HG03342 (cell line): ENCODE measurements around the gene SLC26A6.

Experiments used
- ATAC-seq: cut with Tn5 transposase; IDR thresholded peaks from one replicate; pipeline ENCODE4 v1.9.1; 2021; ENCODE audit warnings: mild to moderate bottlenecking, moderate library complexity; ENCODE audit not compliant: unreplicated experiment

The SLC26A6 gene

DNA sequence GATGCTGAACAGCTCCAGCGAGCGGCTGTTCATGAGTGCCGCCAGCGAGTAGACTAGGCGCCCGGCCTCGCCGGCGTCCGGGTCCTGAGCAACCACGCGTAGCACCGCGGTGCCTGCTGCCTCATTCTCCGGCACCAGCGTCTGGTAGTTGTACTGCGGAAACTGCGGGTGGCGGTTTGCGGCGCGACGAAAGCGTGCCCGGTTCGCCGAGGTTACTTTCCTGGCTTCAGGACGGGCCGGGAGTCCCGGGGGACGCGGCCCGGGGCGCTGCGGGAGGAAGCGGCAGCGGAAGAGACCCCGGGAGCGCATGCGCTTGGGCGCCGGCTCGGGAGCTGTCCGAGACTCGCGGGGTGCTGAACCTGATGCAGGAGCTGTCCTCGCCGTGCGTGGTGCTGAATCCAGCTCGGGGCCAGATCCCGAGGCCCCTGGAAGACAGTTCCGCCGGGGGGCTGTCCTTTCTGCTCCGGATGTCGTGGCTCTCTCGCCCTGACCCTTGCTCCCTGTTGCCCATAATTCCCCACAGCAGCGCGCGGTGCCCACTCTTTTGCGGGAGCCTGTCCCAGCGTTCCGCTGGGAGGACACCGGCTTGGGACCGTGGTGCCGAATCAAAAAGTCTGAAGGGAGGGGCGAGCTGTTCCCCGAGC is 26.4 kb upstream of the SLC26A6 start:
- no peak for ATAC-seq

GRCh38 chr3:48660800-48661400 is 25.6 kb upstream of the SLC26A6 start:
- no peak for ATAC-seq

DNA sequence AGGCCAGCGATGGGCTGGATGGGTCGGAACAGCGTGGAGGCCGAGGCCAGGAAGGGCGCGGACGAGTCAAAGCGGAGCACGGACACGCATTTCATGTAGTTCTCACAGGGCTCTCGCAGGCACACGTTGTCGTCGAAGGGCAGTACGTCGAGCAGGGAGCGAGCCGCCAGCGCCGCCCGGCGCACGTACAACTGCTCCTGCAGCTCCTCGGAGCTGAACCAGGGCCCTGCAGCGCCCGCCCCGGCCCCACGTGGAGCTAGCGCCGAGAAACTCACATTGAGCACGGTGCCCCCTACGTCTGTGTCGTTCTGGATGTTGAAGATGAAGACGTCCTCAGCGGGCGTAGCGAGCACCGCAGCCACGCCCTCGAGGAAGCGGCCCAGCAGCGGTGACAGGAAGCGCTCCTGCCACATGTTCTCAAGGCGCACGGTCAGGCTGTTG is 21.6 kb upstream of the SLC26A6 start:
- no peak for ATAC-seq

GRCh38 chr3:48656061-48656840 is 21.0 kb upstream of the SLC26A6 start:
- peak; percentile 57 for ATAC-seq

DNA sequence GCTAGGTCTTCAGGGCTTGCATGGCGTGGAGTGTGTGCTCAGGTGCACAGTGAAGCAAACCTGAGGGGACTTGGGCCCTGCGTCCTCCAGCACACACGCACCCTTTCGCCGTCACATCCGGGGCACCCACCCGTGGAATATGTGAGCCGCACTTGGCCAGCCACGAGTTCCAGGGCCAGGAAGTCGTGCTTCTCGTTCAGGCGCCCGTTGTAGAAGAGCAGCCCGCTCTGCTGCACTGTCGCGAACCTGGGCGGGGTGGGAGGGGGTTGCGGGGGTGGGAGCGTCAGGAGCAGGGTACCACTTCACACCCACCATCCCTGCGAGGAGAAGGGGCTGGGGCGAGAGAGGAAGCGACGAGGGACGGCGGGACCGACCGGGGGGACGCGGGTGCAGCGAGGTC is 20.3 kb upstream of the SLC26A6 start:
- no peak for ATAC-seq

GRCh38 chr3:48655063-48655462 is 19.8 kb upstream of the SLC26A6 start:
- no peak for ATAC-seq

DNA sequence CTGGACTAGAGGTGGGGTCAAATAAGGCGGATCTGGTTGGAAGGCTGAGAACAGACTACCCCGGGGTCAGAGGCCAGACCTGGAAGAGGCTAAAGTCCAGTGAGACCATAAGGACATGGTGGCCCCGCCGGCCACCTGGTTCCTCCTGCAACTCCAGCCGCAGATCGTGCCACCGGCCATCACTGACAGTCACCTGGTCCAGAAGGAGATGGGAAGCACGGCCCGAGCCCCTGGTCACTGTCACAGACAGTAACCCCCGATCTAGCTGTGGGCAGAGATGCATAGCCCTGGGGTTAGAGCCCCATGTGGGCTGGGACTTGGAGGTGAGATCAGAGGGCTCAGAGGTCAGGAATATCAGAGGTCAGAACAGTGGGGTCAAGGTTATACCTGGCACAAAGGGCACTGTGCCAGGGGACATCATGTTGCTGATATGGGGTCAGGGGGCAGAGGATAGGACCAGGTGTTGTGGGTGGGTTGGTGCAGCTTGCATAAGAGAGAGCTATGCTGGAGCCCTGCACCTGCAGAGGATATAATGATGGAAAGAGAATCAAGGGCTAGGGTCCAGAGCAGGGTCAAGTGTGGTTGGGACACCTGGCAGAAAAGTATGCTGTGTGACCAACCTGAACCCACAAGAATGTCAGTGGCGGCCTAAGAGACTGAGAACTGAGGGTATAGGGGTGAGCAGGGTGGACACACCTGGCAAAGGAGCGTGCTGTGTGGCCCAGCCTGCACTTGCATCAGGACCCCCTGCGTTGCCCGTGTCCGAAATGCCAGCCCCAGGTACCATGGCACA is 17.9 kb upstream of the SLC26A6 start:
- ATAC-seq = no peak

DNA sequence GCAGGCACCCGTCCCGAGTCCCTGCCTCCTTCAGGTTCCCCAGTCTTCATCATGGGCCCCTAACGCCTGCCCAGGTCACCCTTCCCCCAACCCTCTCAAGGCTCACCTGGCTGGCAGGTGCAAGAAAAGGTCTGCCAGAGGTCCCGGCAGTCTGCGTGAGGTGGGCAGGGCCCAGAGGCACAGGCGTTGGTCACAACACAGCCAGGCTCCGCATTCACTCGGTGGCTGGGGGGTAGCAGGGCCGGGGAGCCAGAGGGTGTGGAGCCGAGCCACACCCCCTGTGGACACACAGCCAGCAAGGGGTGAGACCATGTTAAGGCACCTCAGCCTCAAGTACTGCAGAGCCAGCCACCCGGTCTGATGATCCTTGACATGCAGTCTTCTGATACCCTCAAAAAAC is 16.5 kb upstream of the SLC26A6 start:
- no peak for ATAC-seq

- ATAC-seq = no peak
These were observed 15.5 kb upstream of the SLC26A6 start for GRCh38 chr3:48650723-48651122.

DNA sequence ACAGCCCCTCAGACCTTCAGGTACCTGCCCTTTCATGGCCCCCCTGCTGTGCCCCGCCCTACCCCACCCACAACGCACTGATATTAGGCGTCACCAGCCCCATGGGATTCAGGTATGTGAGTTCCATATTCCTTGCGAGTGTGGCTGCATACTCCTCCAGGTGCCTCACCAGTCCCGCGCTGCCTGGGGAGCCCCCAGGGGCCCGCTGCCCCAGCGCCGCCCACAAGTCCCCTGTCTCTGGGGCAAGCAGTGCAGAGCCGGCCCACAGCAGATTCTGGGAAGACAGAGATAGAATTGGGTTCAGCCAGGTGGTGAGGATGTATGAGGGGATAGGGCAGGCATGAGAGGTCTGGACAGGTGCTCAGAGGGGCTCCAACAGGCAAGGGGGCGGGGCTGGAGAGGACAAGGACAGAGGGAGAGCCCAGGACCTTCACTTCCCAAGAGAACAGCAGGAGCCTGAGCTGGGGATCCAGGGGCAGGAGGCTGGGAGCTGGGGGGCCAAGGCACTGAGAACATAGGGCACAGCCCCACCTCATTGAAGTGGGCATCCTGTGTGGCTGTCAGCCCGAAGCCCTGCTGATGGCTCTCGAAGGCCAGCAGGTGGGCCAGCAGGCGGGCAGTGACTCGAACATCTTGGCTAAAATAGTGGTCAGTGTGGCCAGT is 13.1 kb upstream of the SLC26A6 start:
- no peak for ATAC-seq

DNA sequence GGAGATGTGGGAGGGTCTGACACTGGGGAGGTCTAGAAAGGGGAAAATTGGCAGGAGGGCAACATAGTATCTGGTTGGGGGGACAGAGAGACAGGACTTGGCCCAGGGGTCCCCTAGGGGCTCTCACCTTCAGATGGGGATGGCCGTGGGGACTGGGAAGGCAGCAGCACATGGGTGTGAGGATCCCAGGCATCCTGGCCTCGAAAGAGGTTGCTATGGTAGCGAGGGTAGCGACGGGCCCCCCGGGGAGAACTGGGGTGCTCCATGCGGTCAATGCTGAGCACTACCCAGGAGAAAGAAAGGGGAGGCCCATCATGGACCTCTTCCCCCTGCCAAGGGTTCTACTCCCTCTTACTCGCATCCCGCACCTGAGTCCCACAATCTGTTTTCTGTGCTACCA is 12.5 kb upstream of the SLC26A6 start:
- ATAC-seq = no peak

DNA sequence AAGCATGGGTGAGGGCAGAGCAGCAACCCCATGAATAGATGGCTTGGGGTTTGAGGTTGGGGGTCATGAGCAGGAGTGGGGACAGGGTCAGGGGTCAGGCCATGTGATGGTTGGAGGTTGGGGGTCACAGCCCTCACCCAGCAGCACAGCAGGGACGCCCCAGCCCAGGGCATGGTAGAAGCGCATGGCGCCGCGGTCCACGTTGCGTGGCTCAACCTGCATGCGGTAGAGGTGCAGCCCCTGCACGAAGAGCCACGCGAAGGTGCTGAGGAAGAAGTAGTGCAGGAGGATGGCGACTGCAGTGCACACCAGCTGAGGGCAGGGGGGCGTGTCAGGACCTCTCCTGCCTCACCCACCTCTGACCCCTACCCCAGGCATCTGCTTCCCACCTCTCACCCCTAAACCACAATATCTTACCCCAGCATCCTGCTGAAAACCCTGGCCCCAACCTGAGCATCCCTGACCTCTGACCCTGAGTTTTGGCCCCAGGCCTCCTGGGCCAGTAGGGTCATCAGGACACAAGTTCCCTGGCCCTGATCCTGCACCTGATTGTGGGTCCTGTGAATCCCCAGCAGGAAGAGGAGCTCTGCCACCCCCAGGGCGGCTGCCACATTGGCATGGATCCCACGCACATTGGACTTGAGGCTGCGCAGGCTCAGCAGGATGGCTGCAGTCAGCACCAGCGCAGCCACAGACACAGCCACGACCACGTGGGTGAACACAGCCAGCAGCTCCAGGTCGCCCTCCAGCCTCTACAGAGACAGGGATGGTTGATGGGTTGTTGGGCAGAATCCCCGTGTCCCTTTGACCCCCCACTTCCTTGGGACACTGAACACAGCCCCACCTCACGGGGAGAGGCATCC is 9.9 kb upstream of the SLC26A6 start:
- ATAC-seq = no peak

DNA sequence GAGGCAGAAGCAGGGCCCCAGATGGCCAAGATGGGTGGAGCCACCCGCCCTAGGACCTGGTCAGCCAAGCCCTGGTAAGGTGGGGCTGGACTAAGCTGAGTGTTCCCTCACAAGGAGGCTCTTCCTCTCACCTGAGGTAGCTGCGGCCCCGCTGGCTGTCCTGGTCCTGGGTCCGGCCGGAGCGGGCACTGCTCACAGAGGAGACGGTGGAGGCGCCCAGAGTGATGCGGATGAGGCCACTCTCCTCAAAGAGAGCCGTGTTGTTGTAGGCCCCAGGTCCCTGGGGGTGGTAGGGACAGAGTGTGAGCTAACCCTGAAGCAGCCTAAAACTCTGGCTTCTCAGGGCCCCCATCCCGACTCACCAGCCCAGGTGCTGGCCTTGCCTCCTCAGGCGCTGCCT is 7.3 kb upstream of the SLC26A6 start:
- ATAC-seq = no peak

GRCh38 chr3:48641396-48641795 is 6.1 kb upstream of the SLC26A6 start:
- ATAC-seq = no peak

- no peak for ATAC-seq
These were observed 4.8 kb upstream of the SLC26A6 start for GRCh38 chr3:48639944-48640606.

- ATAC-seq = no peak
These were observed 2.0 kb upstream of the SLC26A6 start for GRCh38 chr3:48637305-48637704.

DNA sequence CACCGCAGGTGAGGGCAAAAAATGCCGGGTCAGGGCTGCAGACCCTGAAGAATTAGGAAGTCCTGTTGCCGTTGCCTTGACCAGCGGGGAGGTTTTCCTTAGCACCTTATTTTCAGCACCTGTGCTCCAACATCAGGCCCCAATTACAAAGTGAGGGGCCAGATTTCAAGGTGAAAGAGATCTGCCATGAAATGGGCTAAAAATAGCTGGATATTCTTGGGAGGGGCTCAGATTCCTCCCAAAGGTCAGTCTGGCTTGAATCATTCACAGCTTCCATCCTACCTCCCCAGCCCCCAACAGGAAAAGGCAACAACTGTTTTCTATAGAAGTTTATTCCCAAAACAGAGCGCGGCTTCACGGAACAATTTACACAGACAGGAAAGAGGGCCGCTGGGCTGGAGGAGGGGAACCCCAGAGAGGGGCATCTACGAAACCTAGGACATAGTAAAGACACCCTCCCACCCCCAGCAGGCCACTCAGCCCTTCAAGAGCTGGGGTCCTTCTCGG is 941 bp upstream of the SLC26A6 start:
- ATAC-seq = no peak

GRCh38 chr3:48634661-48635221 is 520 bp downstream of the SLC26A6 start:
- ATAC-seq = peak; percentile 32

DNA sequence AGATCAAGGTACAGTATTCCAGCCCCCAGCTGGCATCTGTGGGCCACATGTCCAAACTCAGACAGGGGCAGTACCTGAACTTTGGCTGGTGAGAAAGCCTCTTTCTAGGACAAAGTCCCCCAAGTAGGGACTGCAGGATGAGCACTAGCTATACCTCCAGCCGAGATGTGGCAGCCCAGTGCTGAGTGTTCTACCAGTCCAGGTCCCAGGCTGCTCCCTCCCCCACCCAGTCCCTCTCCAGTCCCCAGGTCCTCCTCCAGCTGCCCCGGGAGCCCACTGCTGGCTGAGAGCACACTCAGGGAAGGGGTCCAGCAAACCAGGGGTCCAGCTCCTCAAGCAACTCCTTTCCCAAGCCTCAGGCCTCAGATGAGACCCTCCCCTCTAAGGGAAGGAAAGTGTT is 1.5 kb downstream of the SLC26A6 start:
- no peak for ATAC-seq
